MCF 10A (cell line): ENCODE measurements around the gene COL28A1. TPM values are rescaled to one million over a fixed set of nuclear protein-coding genes. Genes with fewer than 3 reads are reported as not detected.

Experiments
- BruUV-seq: library from RNA; stranded (reverse); fragments of 400-500 nt; replicated peaks from 2 replicates; lab custom pipeline; 2021; lab: Mats Ljungman, UMichigan
- CTCF ChIA-PET: fragments of 300-600 bp; sonication (Branson Sonifier 250); formaldehyde crosslinking; extraction: SDS; loops from one replicate; lab custom pipeline; 2021; ENCODE audit warnings: antibody characterized with exemption, inconsistent platforms; lab: Yijun Ruan, JAX
- POLR2A ChIA-PET: fragments of 300-600, 350-650 bp; sonication (Branson Sonifier 250); formaldehyde crosslinking; extraction: SDS; loops from one replicate; lab custom pipeline; 2020; ENCODE audit warnings: antibody characterized with exemption, inconsistent platforms; lab: Yijun Ruan, JAX
- DNase-seq: peaks from one replicate; pipeline ENCODE4 v3.0.0-alpha.2; 2018; ENCODE audit not compliant: unreplicated experiment
- H3K27ac Mint-ChIP-seq: one replicate; pipeline ENCODE4 v1.8.0; 2022; ENCODE audit warnings: mild to moderate bottlenecking, low read depth, mixed read lengths; ENCODE audit not compliant: unreplicated experiment
- H3K27me3 Mint-ChIP-seq: one replicate; pipeline ENCODE4 v1.8.0; 2022; ENCODE audit warnings: mixed read lengths; ENCODE audit not compliant: insufficient read depth, unreplicated experiment
- H3K36me3 Mint-ChIP-seq: one replicate; pipeline ENCODE4 v1.8.0; 2022; ENCODE audit warnings: mild to moderate bottlenecking, moderate library complexity, mixed read lengths; ENCODE audit not compliant: insufficient read depth, unreplicated experiment
- H3K4me1 Mint-ChIP-seq: one replicate; pipeline ENCODE4 v1.8.0; 2022; ENCODE audit warnings: mixed read lengths; ENCODE audit not compliant: insufficient read depth, unreplicated experiment
- H3K4me3 Mint-ChIP-seq: one replicate; pipeline ENCODE4 v1.8.0; 2022; ENCODE audit warnings: mild to moderate bottlenecking, moderate library complexity, mixed read lengths; ENCODE audit not compliant: unreplicated experiment
- H3K9me3 Mint-ChIP-seq: one replicate; pipeline ENCODE4 v1.8.0; 2022; ENCODE audit warnings: mixed read lengths; ENCODE audit not compliant: unreplicated experiment
- intact Hi-C: fragments of 100-400 bp; cut with micrococcal nuclease; formaldehyde crosslinking; loops from 2 replicates; pipeline ENCODE4 v1.14.1; 2022
- total RNA-seq: library from RNA; stranded (reverse); gene quantifications from 2 replicates; pipeline ENCODE4 v1.2.3, GENCODE V29; 2022
- TF ChIP-seq, protein P1 (sequence below): fragments of 200-600 bp; IDR thresholded peaks from one replicate; pipeline ENCODE4 v1.8.0; 2022; ENCODE audit warnings: antibody characterized with exemption, mild to moderate bottlenecking; ENCODE audit not compliant: unreplicated experiment

Gene COL28A1
- total RNA-seq, 1 experiment from 2014 or later: 0.96 TPM

DNA sequence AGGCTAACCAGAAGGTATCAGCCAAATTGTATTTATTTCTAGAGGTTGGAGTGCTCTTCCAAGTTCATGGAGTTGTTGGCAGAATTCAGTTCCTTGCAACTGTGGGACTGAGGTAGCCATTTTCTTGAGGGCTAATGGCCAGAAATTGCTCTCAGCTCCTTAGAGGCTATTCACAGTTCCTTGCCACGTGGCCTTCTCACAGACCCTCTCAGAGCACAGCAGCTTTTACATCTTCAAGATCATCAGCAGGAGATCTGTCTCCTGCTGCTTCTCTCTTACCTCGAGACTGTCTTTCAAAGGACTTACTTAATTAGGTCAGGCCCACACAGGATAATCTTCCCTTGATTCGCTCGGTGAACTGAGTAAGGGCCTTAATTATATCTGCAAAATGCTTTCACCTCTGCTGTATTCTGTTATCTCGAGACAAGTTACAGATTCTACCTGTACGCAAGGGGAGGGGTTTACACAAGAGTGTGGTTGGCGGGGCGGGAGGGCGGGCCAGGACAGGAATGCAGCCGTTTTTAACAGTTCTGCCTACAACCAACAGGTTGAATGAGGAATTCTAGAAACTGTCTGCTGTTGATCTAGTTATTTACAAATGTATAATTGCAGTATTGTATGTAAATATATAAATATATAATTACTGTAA is 46.0 kb upstream of the COL28A1 start:
- no peaks in the 10 kb centered on the region for H3K27me3 Mint-ChIP-seq
- ChIA-PET POLR2A (interaction anchor here (0.6 to 1.1 kb wide), 2 partner anchors 11 to 31 kb away, joined by 3 to 5 read pairs; no protein-coding TSS in a partner anchor), CTCF (no interaction called here)
- intact Hi-C loops: no loop called here
- H3K27ac Mint-ChIP-seq: no peak overlapping the region
- H3K4me3 Mint-ChIP-seq: no peak overlapping the region
- no peak for DNase-seq
- BruUV-seq: no TSS peak
- TF ChIP-seq, protein P1, sequence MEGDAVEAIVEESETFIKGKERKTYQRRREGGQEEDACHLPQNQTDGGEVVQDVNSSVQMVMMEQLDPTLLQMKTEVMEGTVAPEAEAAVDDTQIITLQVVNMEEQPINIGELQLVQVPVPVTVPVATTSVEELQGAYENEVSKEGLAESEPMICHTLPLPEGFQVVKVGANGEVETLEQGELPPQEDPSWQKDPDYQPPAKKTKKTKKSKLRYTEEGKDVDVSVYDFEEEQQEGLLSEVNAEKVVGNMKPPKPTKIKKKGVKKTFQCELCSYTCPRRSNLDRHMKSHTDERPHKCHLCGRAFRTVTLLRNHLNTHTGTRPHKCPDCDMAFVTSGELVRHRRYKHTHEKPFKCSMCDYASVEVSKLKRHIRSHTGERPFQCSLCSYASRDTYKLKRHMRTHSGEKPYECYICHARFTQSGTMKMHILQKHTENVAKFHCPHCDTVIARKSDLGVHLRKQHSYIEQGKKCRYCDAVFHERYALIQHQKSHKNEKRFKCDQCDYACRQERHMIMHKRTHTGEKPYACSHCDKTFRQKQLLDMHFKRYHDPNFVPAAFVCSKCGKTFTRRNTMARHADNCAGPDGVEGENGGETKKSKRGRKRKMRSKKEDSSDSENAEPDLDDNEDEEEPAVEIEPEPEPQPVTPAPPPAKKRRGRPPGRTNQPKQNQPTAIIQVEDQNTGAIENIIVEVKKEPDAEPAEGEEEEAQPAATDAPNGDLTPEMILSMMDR: no peak
- no peaks in the 10 kb centered on the region for H3K9me3 Mint-ChIP-seq
- peaks cover 4% of the 10 kb centered on the region for H3K4me1 Mint-ChIP-seq
- peaks cover 33% of the 10 kb centered on the region for H3K36me3 Mint-ChIP-seq

DNA sequence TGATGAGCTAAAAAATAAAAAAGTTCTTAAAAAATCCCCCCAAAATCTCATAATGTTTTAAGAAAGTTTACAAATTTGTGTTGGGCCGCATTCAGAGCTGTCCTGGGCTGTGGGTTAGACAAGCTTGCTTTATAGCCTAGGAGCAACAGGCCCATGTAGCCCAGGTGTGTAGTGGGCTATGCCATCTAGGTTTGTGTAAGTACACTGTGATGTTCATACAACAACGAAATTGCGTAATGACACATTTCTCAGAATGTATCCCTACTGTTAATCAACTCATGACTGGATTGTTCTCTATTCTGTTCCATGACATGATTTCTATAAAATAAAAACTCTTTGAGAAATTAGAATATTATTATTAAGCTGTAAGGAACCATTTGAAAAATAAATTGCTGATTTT is 44.0 kb upstream of the COL28A1 start:
- Mint-ChIP-seq H3K4me1 (peaks cover 4% of the 10 kb centered on the region), H3K4me3 (no peak overlapping the region), H3K9me3 (no peaks in the 10 kb centered on the region), H3K36me3 (peaks cover 38% of the 10 kb centered on the region), H3K27me3 (no peaks in the 10 kb centered on the region), H3K27ac (no peak overlapping the region)
- intact Hi-C loops: no loop called here
- no TSS peak for BruUV-seq
- ChIA-PET POLR2A (interaction anchor here (0.9 to 1.5 kb wide), 2 partner anchors 11 to 391 kb away, joined by 3 to 8 read pairs; no protein-coding TSS in a partner anchor), CTCF (interaction anchor here (0.6 to 0.9 kb wide), 2 partner anchors 9 to 595 kb away, joined by 3 read pairs; no protein-coding TSS in a partner anchor)
- no peak for DNase-seq
- TF ChIP-seq, protein P1: no peak

DNA sequence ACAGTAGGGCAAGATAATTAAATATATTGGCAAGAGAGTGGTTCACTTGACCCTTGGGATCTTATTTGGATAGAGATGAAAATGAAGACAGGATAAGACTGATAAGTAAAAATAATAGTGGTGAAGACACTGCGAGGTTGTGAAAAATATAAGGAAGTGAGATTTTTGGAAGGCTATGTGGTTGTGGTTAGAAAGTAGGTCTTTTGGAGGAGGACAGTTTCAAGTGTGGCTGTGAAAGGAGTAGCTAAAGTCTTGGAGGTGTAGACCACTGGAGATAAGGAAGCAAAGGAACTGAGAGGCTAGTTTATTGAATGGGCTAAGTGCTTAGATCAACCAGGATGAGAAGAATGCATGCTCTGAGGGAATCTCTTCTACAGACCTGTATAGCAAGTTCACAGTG is 42.2 kb upstream of the COL28A1 start:
- Mint-ChIP-seq H3K27me3 (no peaks in the 10 kb centered on the region), H3K27ac (no peak overlapping the region), H3K4me1 (peaks cover 4% of the 10 kb centered on the region), H3K9me3 (no peaks in the 10 kb centered on the region), H3K4me3 (no peak overlapping the region), H3K36me3 (peaks cover 48% of the 10 kb centered on the region)
- CTCF ChIA-PET: interaction anchor here (0.6 to 1.0 kb wide), 2 partner anchors 17 to 392 kb away, joined by 3 read pairs; no protein-coding TSS in a partner anchor
- DNase-seq: no peak
- intact Hi-C loops: no loop called here
- TF ChIP-seq, protein P1: no peak
- POLR2A ChIA-PET: interaction anchor here (0.8 to 2.2 kb wide), 3 partner anchors 14 to 478 kb away, joined by 3 to 5 read pairs (median 5); no protein-coding TSS in a partner anchor
- BruUV-seq: no TSS peak

DNA sequence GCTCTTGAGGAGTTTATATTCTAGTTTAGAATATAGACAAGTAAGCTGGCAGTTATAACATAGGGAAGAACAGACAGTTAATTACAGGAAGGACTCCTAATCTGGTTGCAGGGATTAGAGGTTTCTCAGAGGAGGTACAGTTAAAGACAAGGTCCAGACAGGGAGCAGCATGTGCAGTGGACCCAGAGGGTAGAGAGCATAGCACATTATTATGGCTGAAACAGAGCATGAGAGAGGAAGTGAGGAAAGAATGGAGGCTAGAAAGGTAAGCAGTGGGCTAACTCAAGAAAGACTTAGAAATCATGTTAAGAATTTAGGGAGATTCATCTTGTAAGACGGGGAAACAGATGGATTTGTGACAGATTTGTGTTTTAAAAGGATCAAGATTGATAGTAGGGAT is 40.7 kb upstream of the COL28A1 start:
- BruUV-seq: no TSS peak
- ChIA-PET CTCF (interaction anchor here (1.1 kb wide), 1 partner anchor 10 kb away, joined by 4 read pairs; no protein-coding TSS in a partner anchor), POLR2A (interaction anchor here (1.4 to 2.2 kb wide), 4 partner anchors 9 to 23 kb away, joined by 3 to 5 read pairs (median 4); no protein-coding TSS in a partner anchor)
- H3K4me1 Mint-ChIP-seq: peaks cover 4% of the 10 kb centered on the region
- H3K27ac Mint-ChIP-seq: no peak overlapping the region
- no peaks in the 10 kb centered on the region for H3K27me3 Mint-ChIP-seq
- H3K36me3 Mint-ChIP-seq: peaks cover 43% of the 10 kb centered on the region
- DNase-seq: no peak
- H3K9me3 Mint-ChIP-seq: no peaks in the 10 kb centered on the region
- TF ChIP-seq, protein P1: no peak
- intact Hi-C loops: no loop called here
- no peak overlapping the region for H3K4me3 Mint-ChIP-seq
